HG03565 (cell line): ENCODE measurements around the gene AKAP1.

Source experiments
- ATAC-seq: cut with Tn5 transposase; IDR thresholded peaks from one replicate; pipeline ENCODE4 v1.9.1; 2021; ENCODE audit warnings: mild to moderate bottlenecking, moderate library complexity; ENCODE audit not compliant: unreplicated experiment

The AKAP1 gene

GRCh38 chr17:57084802-57085447, at the start of gene AKAP1:
TSS of gene AKAP1 (plus strand) at chr17:57085246. CDS start at chr17:57105465, 20,219 bp downstream.
- ATAC-seq, result peak; percentile 79

- ATAC-seq, result no peak
These were observed 49.0 kb upstream of the AKAP1 start for GRCh38 chr17:57035971-57036481.

- ATAC-seq, result no peak
These were observed 47.6 kb upstream of the AKAP1 start for GRCh38 chr17:57037411-57037810.

- ATAC-seq, result no peak
These were observed 46.6 kb upstream of the AKAP1 start for GRCh38 chr17:57038486-57038885.

- no peak for ATAC-seq
These were observed 44.5 kb upstream of the AKAP1 start for GRCh38 chr17:57040571-57040970.

- no peak for ATAC-seq
These were observed 41.8 kb upstream of the AKAP1 start for GRCh38 chr17:57043276-57043675.

- no peak for ATAC-seq
These were observed 39.8 kb upstream of the AKAP1 start for GRCh38 chr17:57044976-57045867.

GRCh38 chr17:57045868-57046704, 39.0 kb upstream of the AKAP1 start:
- peak; percentile 54 for ATAC-seq

- ATAC-seq, result no peak
These were observed 38.3 kb upstream of the AKAP1 start for GRCh38 chr17:57046749-57047148.

- no peak for ATAC-seq
These were observed 37.0 kb upstream of the AKAP1 start for GRCh38 chr17:57048096-57048495.

- no peak for ATAC-seq
These were observed 34.7 kb upstream of the AKAP1 start for GRCh38 chr17:57050306-57050705.

- ATAC-seq, result no peak
These were observed 33.1 kb upstream of the AKAP1 start for GRCh38 chr17:57051886-57052361.

- ATAC-seq, result no peak
These were observed 22.2 kb upstream of the AKAP1 start for GRCh38 chr17:57062865-57063264.

- ATAC-seq, result no peak
These were observed 17.9 kb upstream of the AKAP1 start for GRCh38 chr17:57067162-57067561.

GRCh38 chr17:57067781-57068180, 17.3 kb upstream of the AKAP1 start:
- ATAC-seq, result no peak

- ATAC-seq, result no peak
These were observed 16.8 kb upstream of the AKAP1 start for GRCh38 chr17:57068222-57068658.

GRCh38 chr17:57068707-57069106, 16.3 kb upstream of the AKAP1 start:
- no peak for ATAC-seq

GRCh38 chr17:57071991-57072944, 12.8 kb upstream of the AKAP1 start:
- ATAC-seq, result no peak

GRCh38 chr17:57073626-57074025, 11.4 kb upstream of the AKAP1 start:
- ATAC-seq, result no peak

GRCh38 chr17:57075193-57075592, 9.9 kb upstream of the AKAP1 start:
- ATAC-seq, result no peak
